Stimulated activated CD4-positive, alpha-beta T cell treated with anti-CD3 and anti-CD28 coated beads, Interleukin-1b, Interleukin-23, amount 100 ng/mL, for 48 hours (primary cell): ENCODE results near the gene IL15RA.
"Not testable (repeated sequence)": the region's sequence is repeated elsewhere in the genome, so short reads cannot be mapped to it uniquely, and the experiment has no call there.

Experiments used
- DNase-seq: peaks from one replicate; pipeline ENCODE4 v3.0.0-alpha.2; 2020

Gene IL15RA

DNA sequence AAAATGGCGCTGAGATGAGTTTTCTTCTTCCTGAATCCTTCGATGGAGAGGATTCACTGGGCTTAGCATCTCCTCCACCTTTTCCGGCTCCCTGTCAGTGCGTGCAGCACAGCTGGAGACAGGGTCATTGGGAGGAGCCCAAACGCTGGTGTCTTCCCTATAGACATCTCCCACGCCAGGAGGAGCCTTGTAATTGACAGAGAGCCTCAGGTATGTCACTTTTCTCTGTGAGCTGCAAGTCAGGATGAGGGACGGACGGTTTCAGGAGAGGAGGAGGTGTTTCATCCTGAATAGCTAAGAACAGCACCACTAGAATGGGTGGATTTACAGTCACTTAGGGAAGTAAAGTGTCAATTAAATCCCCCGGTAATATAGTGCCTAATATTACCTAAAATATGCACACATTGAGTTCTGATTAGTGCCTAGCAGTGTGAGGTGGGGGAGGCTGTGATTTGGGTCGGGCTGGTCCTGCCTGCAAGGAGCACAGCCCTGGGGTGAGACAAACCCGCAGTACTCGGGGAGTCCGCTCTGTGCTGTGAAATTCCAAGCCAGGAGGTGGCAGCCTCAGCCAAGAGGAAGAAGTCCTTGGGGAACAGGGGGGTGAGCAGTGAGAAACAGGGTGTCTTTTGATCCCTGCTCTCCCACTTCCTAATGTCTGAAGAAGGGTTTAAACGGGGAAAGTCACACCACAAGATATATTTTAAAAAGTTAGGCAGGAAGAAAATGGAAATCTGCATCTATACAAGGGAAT, 28.2 kb downstream of the IL15RA start:
- peak; percentile 35 for DNase-seq

DNA sequence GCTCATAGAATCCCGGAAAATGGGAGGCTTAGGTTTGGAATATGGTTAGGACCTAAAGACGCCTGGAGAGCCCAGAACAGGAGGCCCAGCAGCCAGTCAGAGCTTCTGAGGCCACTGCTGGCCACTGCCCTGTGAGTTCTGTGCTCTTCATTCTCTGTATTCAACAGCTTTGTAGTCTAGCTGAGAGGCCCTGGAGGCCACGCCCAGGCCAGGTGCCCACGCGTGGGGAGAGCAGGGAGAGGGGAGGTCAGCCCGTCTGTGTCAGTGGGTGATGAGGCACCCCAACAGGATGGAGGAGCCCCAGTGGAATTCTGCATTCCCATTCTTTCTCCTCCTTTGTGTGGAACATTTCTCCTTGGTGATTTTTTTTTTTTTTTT, 29.1 kb downstream of the IL15RA start:
- no peak for DNase-seq

DNA sequence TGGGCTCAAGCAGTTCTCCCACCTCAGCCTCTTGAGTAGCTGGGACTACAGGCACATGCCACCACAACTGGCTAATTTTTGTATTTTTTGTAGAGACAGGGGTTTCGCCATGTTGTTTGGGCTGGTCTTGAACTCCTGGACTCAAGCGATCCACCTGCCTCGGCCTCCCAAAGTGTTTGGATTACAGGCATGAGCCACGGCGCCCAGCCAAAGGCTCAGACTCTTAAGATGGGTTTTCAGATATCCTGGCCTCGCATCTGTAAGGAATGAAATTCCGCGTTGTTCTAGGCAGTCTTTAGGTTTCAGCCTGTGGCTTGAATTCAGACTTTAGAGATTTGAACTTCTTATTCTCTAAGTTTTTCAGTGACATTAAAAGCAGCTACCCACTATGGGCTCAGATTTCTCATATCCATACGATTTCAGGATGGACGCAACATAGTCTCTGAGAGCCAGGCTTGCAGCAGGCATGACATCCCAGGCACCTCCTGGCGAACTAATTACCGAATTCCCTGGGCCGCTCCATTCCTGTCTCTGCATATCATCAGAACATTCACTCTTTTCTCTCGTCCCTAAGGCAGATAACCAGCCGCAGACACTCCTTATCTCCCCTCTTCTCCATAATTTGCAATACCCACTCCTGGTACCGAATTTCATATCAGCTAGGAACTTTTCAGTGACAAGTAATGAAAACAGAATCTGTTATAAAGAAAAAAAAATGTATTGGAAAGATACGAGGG, 29.7 kb downstream of the IL15RA start:
- DNase-seq, result no peak

DNA sequence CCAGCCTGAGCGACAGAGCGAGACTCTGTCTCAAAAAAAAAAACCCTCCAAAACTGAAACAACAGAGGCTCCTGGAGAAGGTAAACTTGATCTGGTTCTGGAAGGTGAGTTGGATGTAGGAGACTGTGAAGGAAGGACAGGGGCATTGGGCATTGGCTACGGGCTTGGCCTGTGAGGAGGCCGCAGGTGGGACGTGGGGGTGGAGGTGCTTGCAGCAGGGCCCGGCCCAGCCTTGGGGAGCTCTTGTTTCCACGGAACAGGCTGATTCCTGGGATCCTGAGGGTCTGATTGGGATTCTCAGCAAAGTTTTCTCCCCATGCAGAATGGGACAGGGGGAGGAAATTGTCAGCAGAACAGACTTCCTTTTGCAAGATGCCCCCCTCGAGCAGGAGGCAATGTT, 30.6 kb downstream of the IL15RA start:
- DNase-seq, result no peak

DNA sequence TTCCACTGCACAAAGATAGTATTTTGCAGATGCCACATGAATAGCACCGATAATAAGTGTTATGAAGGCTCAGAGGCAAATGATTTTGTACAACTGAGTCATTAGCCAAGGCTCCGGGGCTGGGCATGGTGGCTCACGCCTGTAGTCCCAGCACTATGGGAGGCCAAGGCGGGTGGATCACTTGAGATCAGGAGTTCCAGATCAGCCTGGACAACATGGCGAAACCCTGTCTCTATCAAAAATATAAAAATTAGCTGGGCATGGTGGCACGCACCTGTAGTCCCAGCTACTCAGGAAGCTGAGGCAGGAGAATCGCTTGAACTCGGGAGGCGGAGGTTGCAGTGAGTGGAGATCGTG, 30.9 kb downstream of the IL15RA start:
- DNase-seq, result not testable (repeated sequence)

DNA sequence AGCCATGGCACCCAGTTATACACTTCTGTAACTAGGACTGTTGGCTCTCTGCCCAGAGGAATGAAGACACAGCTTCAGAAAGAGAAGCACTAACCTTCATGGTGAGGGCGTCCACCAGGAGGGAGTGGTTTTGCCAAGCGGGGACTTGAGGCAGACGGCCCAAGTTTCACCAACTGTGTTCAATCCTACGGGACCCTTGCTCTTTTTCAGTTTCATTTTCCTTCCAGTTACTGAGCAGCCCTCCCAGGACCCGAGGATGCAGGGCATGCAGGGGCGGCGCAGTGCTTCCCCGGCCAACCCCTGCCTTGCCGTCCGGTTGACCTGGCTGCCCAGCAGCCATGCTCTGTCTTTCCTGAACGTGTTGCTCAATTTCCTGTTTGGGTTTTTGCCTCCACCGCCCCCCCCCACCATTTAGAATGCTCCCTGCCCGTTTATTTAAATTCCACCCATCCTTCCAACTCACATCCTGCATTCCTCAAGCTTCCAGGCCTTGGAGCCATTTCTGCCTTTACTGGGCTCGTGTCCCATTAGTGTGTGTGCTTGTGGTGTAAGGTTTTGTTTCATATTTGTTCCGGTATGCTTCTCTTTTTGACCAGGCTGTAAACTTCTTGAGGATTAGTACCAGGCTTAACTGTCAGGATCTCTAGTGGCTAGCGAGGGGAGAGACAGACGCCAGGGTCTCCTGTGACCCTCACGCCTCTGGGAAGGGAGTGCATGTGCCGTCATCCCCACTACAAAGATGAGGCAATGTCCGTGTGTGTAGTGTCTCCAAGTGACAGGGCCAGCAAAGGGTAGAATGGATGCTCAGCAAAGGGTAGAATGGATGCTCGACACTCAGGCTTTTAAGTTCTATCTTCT, 31.6 kb downstream of the IL15RA start:
- DNase-seq, result no peak

DNA sequence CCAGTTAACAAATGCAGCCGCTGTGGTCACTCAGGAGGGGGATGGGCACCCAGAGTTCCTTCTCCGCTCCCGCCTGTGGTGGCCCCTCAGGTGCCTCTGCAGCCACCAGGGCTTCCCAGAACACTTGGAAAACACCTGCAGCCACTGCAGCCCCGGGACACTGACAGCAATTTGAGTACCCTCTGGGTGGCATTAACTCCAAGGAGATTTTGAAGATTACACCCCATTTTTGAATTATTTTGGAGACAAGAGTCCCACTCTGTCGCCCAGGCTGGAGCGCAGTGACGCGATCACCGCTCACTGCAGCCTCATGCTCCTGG, 32.2 kb downstream of the IL15RA start:
- DNase-seq, result no peak

DNA sequence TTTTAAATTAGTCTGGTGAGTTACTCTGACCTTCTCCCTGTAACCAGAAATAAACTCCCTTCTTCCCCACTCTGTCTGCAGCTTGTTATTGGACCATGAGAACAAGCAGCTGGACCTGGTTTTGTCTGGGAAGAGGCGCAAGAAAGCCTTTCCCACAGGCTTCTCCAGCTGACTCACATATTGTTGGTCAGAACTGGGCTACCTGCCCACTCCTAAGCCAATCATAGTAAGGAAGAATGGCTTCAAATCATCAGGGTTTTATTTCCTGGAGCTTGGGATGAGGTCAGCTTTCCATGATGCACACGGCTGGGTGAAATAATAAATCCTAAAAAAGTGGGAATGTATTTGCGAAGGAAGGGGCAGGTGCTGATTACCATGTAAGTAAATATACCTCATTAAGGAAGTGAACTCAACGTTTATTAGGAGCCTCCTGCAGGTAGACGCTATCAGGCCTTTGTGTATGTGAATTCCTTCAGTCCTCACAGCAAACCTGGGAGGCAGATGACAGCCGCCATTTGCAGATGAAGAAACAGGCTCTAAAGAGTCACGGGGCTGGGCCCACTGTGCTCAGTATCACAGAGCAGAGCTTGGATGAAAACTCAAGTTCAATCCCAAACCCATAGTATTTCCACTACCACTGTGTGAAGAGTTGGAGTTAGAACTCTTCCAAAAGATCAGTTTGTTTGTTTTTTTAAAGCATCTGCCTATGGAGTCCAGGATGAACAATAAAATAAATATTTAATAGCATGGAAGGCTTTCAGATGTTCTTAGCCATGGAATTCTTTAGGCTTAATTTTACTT, 32.8 kb downstream of the IL15RA start:
- DNase-seq, result no peak

DNA sequence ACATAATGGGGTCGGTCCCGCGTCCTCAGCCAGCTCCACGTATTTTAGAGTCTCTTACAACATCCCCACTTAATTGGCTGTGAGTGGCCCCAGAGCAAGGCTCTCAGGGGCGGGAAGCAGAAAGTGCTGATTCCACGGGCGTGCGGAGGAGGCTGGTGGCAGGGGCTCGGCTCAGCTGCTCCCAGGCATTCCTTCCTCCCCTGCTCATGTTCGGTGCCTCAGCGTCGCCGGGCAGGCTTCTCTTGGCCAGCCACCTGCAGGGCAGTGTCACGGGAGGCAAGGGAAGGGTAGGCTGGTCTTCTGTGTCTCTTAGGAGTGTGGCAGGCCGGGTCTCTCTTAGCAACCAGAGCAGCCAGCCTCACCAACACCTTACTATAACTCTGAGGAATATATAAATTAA, 33.8 kb downstream of the IL15RA start:
- no peak for DNase-seq

DNA sequence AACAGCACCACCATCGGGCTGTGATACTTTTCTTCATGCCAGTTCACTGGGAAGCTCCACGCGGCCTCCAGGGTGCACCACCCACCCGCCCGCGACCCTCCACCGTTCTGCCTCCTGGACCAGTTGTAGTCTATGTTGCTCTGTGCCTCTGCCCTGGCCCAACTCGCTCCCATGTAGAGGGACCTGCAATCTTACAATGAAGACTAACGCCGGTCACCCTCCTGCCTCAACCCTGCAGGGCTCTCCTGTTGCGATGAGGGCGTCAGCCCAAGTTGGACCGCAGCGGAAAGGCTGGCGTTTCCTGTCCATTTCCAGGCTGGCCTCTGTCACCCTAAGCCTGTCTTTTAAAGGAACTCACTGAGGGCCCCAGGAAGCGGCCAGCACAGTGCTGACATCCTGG, 34.9 kb downstream of the IL15RA start:
- no peak for DNase-seq

DNA sequence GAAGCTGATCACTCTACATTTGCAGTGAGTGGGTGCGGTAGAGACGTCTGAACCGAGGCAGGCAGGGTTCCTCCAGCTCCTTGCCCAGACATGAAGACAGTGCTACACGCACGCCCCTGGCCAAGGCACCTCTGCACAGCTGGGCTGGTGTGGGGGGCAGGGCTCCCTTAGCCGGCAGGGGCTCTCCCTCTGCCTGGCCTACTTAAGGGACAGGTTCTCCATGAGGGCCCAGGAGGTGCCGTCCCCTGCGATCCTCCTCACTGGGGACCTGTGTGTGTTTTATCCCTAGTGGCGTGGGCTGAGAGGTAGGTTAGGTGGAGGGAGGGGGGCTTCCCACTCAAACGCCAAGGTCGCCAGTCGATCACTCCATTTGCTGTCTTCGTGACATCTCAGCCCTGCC, 35.3 kb downstream of the IL15RA start:
- DNase-seq, result no peak

DNA sequence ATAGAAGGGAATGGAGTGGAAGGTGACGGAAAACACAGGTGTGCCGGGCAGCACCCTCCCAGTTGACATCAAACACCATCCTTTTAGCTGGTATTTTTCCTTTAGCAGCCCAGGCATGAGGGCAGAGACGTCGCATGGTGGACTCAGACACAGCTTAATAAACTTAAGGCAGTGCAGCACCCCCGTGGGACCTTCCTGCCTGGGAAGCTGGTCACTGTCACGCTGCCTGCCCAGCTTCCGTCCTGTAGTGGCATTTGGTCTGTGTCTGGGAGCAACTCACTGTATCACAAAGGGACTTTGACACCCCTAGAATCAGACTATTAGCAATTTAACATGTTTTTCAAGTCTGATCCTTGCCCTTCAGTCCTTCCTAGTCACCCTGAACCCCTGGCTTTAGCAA, 35.8 kb downstream of the IL15RA start:
- no peak for DNase-seq

DNA sequence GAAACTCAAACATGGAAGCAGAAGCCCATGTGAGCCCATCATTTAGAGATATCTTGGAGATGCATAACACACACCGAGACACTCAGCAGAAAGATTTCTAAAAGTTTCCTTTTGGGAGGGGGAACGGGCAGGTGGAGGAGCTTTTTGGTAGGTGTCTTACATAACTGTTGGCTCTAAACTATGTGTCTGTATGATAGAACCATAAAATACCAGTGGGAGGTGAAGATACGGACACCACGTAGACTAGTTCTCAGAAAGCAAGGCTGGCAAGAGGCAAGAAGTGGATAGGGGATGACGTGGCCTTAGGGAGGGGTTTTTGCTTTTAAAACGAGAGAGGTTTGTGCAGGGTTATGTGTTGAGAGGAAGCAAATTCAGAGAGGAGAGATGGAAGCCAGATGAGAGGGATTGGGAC, 36.5 kb downstream of the IL15RA start:
- no peak for DNase-seq

DNA sequence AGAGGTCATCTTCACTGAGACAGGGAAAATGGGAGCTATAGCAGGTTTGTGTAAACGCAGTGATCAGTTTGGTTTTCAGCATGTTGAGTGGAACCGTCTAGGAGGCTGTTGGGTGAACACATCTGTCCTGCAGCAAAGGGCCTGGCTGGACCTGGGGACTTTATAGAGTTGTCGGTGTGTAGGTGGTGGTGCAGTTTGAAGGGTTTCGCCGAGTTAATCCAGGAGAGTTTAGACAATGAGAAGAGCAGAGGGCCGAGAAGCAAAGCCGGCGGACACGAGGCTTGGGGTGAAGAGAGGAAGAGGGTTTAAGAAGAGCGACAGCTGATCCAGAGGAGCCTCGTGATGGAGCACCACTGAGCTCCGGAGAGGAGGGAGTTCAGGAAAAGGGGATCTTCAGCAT, 39.1 kb downstream of the IL15RA start:
- no peak for DNase-seq

DNA sequence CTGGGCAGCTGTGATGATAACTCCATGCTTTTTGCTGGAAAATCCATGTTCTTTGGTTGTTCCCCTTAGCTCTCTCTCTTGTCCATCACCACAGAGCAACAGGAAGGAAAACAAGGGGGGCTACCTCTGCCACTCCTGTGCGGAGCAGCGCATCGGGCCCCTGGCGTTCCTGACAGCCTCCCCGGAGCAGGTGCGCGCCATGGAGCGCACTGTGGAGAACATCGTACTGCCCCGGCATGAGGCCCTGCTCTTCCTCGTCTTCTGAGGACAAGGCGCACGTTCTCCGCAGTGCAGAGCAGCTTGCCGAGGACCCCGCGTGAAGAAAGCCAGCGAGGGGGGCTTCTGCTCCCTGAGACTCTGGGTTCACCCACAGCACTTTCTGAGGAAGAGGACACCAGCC, 40.3 kb downstream of the IL15RA start:
- DNase-seq, result no peak

DNA sequence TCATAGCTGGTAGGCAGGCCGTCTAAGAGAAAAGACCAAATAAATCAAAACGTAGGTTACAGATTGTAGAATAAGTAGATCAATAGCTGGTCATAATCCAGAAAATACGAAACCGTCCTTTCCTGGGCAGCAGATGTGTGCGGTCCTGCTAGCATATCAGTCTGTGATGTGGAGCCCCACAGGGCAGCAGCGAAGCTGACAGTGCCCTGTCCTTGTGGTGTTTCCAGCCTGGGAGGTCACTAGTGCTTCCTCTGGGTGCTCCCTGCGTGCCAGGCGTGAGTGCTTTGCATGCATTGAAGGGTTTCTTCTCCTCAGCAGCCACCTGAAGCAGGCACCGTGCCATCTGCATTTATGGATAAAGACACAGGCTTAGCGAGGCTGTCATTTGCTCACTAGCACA, 41.7 kb downstream of the IL15RA start:
- DNase-seq, result no peak

DNA sequence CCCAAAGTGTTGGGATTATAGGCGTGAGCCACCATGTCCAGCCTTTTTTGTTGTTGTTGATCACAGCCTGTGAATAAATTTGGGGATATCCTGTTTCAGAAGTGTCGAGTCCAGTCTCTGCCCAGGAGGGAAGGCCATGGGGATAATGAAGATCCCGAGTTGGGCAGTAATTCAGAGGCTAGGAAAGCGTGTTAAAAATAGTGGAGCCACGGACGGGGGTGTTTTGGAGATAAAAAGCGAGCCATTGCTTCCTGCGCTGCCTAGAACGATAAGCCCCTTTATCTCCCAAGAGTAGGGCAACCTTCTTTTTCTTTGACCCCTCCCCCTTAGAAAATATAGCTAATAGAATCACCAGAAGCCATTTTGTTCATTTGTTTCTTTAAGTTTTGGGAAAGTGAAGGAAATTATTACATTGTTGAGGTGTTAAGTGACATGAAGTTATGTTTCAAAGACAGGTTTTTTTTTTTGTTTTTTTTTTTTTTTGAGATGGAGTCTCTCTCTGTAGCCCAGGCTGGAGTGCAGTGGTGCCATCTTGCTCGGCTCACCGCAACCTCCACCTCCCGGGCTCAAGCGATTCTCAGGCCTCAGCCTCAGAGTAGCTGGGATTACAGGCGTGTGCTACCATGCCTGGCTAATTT, 43.3 kb downstream of the IL15RA start:
- DNase-seq, result no peak

DNA sequence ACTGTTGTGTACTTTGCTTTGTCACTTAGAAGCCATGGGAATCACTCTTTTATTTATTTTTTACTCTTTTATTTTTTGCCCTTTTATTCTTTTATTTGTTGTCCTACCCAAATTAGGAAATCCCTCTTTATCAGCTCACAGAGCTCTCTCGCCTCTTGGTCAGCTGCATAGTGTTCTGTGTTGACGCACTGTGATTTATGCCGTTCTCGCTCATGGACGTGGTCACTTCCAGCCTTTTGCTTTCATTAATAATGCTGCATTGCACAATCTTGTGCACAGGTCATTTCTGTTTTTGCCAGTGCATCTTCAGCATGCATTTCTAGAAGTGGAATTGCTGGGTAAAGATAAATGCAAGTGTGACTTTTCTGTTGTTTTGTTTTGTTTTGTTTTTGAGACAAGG, 45.0 kb downstream of the IL15RA start:
- DNase-seq, result no peak

DNA sequence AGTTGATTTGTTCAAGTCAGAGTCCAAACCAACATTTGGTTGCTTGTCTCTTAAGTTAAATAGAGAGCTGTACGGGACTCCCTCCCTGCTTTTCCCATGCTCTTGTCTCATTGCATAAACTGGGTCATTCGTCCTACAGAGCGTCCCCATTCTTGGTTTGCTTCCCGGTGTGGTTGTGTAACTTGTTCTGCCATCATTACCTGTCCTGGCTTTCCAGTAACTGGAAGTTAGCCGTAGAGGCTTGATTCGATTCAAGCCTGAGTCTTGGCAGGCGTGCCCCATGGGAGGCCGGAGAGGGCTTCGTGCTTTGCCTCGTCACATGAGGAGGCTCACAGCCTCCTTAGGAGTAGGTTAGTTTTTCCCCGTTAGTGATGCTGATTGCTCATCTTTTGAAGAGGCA, 47.1 kb downstream of the IL15RA start:
- no peak for DNase-seq

DNA sequence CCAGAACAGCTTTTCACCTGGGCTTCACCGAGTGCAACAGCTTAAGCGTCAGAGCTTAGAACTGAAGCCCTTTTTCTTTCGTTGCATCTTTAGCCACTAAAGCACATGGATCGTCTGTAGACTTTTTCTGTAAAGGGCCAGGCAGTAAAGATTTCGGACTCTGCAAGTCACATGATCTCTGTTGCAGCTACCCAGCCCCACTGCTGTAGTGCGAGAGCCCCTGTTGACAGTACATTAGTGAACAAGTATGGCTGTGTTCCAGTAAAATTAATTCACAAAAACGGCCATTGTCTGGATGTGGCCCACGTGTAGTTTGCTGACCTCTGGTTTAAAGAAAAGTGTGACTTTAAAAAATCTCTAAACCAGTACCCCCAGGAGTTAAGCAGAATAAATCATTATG, 47.9 kb downstream of the IL15RA start:
- DNase-seq, result no peak

DNA sequence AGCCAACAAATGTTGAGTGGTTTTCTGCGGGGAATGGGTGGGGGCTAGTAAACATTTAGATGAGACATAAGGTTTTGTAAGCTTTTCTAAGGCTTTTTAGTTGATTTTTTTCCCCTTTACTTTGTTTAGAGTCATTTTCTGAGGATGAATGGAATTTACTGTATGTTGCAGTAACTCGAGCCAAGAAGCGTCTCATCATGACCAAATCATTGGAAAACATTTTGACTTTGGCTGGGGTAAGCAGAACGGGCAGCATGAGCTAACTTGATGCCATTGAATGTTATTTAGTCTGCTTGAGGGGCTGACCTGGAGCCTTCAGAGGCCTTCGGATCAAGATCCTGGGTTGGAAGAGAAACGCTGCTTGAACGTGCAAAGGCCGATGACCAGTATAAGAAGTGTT, 50.0 kb downstream of the IL15RA start:
- no peak for DNase-seq

DNA sequence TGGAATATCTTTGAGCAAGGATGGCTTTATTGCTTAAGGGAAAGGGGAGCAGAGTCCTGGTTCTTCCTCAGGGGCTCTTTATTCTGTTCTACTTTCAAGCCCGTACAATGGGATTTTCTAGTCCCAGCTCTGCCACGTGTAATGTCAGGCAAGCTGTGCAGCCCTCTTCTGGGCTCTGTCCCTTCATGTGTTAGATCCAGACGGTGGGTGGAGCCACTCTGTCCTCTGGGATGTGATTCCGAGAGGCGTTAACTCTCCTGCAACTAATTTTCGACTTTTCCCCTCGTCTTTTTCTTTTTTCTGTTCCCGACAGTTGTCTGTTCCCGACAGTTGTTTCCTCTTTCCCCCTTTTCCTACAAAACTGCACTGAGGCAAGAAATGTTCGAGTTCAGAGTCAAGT, 52.5 kb downstream of the IL15RA start:
- no peak for DNase-seq

DNA sequence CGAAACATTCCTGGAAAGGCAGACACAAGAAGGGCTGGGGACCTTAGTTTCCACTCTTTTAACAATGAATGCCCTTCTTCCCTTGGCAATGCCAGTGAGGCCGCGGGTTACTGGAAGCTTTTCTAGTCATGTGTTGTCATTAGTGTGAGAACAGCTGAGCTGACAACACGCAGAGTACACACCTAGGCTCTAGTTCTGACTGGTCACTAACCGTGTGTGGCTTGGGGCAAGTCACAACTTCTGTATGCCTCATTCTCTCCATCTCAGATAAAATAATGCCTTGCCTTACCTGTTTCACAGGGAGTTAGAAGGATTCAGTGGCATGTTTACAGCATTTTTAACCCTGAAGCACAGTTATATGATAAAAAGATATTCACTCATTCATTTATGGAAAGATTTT, 55.6 kb downstream of the IL15RA start:
- DNase-seq, result peak; percentile 13
